MV-4-11 (cell line): ENCODE measurements around the gene GCDH.

ENCODE experiments used
- DNase-seq: peaks from one replicate; lab custom pipeline; 2025; lab: John Stamatoyannopoulos, UW

GCDH gene

GRCh38 chr19:12940897-12941296 lies 49.9 kb downstream of the GCDH start:
- DNase-seq, result no peak

GRCh38 chr19:12943437-12944044 lies 52.6 kb downstream of the GCDH start:
- no peak for DNase-seq

- DNase-seq, result no peak
Measured at GRCh38 chr19:12944104-12944674, 53.2 kb downstream of the GCDH start.

- peak; percentile 97 for DNase-seq
Measured at GRCh38 chr19:12945479-12946091, 54.6 kb downstream of the GCDH start, which contains the start of gene RAD23A. RAD23A (plus strand) TSS chr19:12945862; CDS start chr19:12945949, 87 bp downstream.

- peak; percentile 45 for DNase-seq
Measured at GRCh38 chr19:12946092-12946721, 55.2 kb downstream of the GCDH start.

GRCh38 chr19:12946731-12947496 lies 56.0 kb downstream of the GCDH start:
- no peak for DNase-seq

GRCh38 chr19:12947702-12948611 lies 57.0 kb downstream of the GCDH start:
- DNase-seq, result no peak

- no peak for DNase-seq
Measured at GRCh38 chr19:12948612-12949362, 57.8 kb downstream of the GCDH start.
